ENCODE data around the gene FOXC2.
A peak's percentile ranks its signal among the peaks of the same experiment; 100 is the strongest.

The FOXC2 gene

DNA sequence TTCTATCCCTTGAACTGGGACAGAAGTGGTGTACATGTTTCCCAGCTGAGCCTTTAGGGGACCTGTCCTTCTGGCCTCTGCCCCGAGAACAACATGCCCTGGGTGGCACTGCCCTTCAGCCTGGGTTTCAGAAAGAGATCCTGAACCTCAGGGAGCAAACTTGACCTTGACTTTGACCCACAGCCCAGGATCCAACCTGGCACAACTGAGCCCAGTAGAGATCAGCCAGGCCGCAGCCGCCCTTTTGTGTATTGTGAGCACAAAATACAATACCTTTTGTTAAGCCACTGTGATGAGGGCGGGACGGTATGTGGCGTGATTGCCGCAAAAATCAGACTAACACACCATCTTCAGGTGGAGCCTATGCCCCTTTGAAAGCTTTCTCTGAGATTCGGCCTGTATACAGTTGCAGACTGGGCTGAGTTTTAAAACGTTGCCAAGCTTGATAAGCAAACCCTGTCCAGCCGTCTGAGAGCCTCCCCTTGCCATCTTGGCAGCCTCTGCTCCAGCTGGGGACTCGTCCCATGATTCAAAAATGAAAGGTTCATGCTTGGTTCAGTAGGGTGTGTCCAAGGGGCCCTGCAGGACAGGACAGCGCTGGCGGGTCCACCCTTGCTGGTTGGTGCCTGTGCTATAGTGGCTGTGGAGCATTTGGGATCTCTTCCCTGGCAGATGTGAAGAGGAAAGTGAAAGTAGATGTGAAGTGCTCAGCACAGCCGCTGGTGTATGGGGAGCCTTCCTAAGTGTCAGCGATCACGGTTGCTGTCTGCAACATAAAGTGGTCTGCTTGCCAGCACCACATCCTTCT is 52.0 kb downstream of the FOXC2 start:
- peak; percentile 30 for DNase-seq (ENCODE audit: low read depth)
